ENCODE data around the gene ANGPTL4. TPM values are rescaled to one million over a fixed set of nuclear protein-coding genes. Genes with fewer than 3 reads are reported as not detected.

ANGPTL4 gene
- total and polyA plus RNA-seq, 9 of the 15 experiments (the other 6 are each of a cell fraction or from before 2014, with no cell fraction given), result 0.05 to 0.77 (median 0.22) TPM; not detected in 4

GRCh38 chr19:8367327-8368001 lies 3.5 kb downstream of the ANGPTL4 start (continued):
- no peak for TF ChIP-seq UBTF (IDR thresholded peaks at IDR 0.05; ENCODE audit: borderline replicate concordance in 1 of 2, low read depth in 2 of 2, low read length in 2 of 2)
- TF ChIP-seq MLLT1 (IDR thresholded peaks at IDR 0.05), result no peak
- TF ChIP-seq HDAC1 (IDR thresholded peaks at IDR 0.05), result peak in 1 of 2 experiments; percentile 42; a peak in 2 of 4 replicates
- no peak for TF ChIP-seq HINFP (tag; conservative IDR thresholded peaks at IDR 0.05; ENCODE audit: low read depth)
- no peak for TF ChIP-seq ELF1 (tag; IDR thresholded peaks at IDR 0.05)
- TF ChIP-seq PYGO2 (tag; IDR thresholded peaks at IDR 0.05), result no peak
- no peak for TF ChIP-seq ATF1 (CRISPR knock-in tag; IDR thresholded peaks at IDR 0.05)
- no peak for TF ChIP-seq ATF1 (tag; IDR thresholded peaks at IDR 0.05)
- TF ChIP-seq EWSR1 (IDR thresholded peaks at IDR 0.05; ENCODE audit: borderline replicate concordance, low read depth, partially characterized antibody), result no peak
- TF ChIP-seq RB1 (IDR thresholded peaks at IDR 0.05; ENCODE audit: low read depth), result no peak
- no peak for TF ChIP-seq GTF2E2 (tag; IDR thresholded peaks at IDR 0.05)
- no peak for TF ChIP-seq DEAF1 (CRISPR knock-in tag; IDR thresholded peaks at IDR 0.05)
- TF ChIP-seq MCM2 (IDR thresholded peaks at IDR 0.05; ENCODE audit: low read depth), result no peak
- peak; percentile 88 to 89 for TF ChIP-seq KDM1A (IDR thresholded peaks at IDR 0.05)
- TF ChIP-seq POU5F1 (IDR thresholded peaks at IDR 0.05; ENCODE audit: borderline replicate concordance, low read depth, low read length, partially characterized antibody), result no peak
- TF ChIP-seq ZNF584 (CRISPR knock-in tag; IDR thresholded peaks at IDR 0.05; ENCODE audit: low read depth), result no peak
- TF ChIP-seq SUPT5H (IDR thresholded peaks at IDR 0.05), result no peak
- TF ChIP-seq ARHGAP35 (IDR thresholded peaks at IDR 0.05; ENCODE audit: partially characterized antibody), result no peak
- no peak for TF ChIP-seq POLR2G (IDR thresholded peaks at IDR 0.05; ENCODE audit: low read depth, low read length)
- peak; percentile 11; the same call in 1 of the 2 replicates for TF ChIP-seq CBFA2T3 (IDR thresholded peaks at IDR 0.05)
- TF ChIP-seq MTA3 (IDR thresholded peaks at IDR 0.05; ENCODE audit: borderline replicate concordance), result no peak
- TF ChIP-seq MAX (CRISPR knock-in tag; IDR thresholded peaks at IDR 0.05), result no peak
